K562 (cell line): Measurements from ENCODE around the gene SFXN5. TPM values are rescaled to one million over a fixed set of nuclear protein-coding genes. Genes with fewer than 3 reads are reported as not detected.

Source experiments
- ATAC-seq: fragments of 200-7000 bp; cut with Tn5 transposase; 3 replicates; pipeline ENCODE4 v1.9.1; 2020; ENCODE audit warnings: moderate library complexity
- BruUV-seq: library from RNA; stranded (reverse); fragments of 400-500 nt; replicated peaks from 2 replicates; lab custom pipeline; 2021; lab: Mats Ljungman, UMichigan
- CTCF ChIA-PET: fragments of 300-600 bp; formaldehyde crosslinking; extraction: SDS; loops from one replicate; lab custom pipeline; 2021; ENCODE audit warnings: low intra/inter-chr PET ratio; lab: Yijun Ruan, JAX
- POLR2A ChIA-PET: fragments of 300-600, 350-650 bp; sonication (Branson Sonifier 250); formaldehyde crosslinking; extraction: SDS; loops from one replicate; lab custom pipeline; 2021; ENCODE audit warnings: antibody characterized with exemption, inconsistent platforms; lab: Yijun Ruan, JAX
- DNase-seq, 4 experiments: peaks; one replicate each; pipeline versions ENCODE4 v3.0.0 to v3.0.0-alpha.2; 2011 to 2018; ENCODE audit warnings: low spot score in 3 of 4, mixed read lengths in 3 of 4; ENCODE audit errors: extremely low read depth in 1 of 4
- FAIRE-seq: peaks from 2 replicates; lab custom pipeline; 2011; peaks lifted over from hg19 to GRCh38; lab: Jason Lieb, UNC
- H2AFZ ChIP-seq: 2 replicates; pipeline ENCODE4 v1.6.0; 2011; ENCODE audit warnings: low read depth, low read length, control low read depth, inconsistent platforms
- H3K27ac ChIP-seq: fragments of 200-600 bp; 3 replicates; pipeline ENCODE4 v1.8.0; 2011; ENCODE audit warnings: low read depth, mild to moderate bottlenecking, control low read depth, inconsistent platforms, low read length, moderate library complexity, mixed read lengths; ENCODE audit errors: extremely low read depth
- H3K27me3 ChIP-seq, 2 experiments: fragments of 300-600 bp in 1 of 2; 2 replicates in 1 of 2; 3 replicates in 1 of 2; pipeline versions ENCODE4 v1.6.0 to v1.8.0; 2011; ENCODE audit warnings: inconsistent platforms in 2 of 2, low read length in 2 of 2, mild to moderate bottlenecking in 1 of 2, mixed read lengths in 1 of 2, moderate library complexity in 1 of 2; ENCODE audit not compliant: control insufficient read depth in 2 of 2, insufficient read depth in 2 of 2
- H3K36me3 ChIP-seq: fragments of 300-600 bp; 3 replicates; pipeline ENCODE4 v1.8.0; 2011; ENCODE audit warnings: mild to moderate bottlenecking, low read length, inconsistent platforms; ENCODE audit not compliant: control insufficient read depth, insufficient read depth
- H3K4me1 ChIP-seq, 2 experiments: fragments of 200-600 bp in 1 of 2; replicated peaks in 1 of 2; 2 replicates in 1 of 2; 3 replicates in 1 of 2; pipeline versions ENCODE4 v1.5.1 to v1.8.0; 2011; ENCODE audit warnings: inconsistent platforms in 2 of 2, low read length in 2 of 2, mild to moderate bottlenecking in 1 of 2, mixed read lengths in 1 of 2, moderate library complexity in 1 of 2; ENCODE audit not compliant: control insufficient read depth in 2 of 2, insufficient read depth in 2 of 2
- H3K4me2 ChIP-seq: 2 replicates; pipeline ENCODE4 v1.6.1; 2011; ENCODE audit warnings: low read length, control low read depth, inconsistent platforms, mixed read lengths; ENCODE audit not compliant: insufficient read depth
- H3K4me3 ChIP-seq: fragments of 200-600 bp; sonication (generic), shearing (Covaris generic); 2 replicates; pipeline ENCODE4 v1.5.1; 2016; ENCODE audit warnings: control low read depth, inconsistent platforms
- H3K79me2 ChIP-seq: fragments of 200-600 bp; 3 replicates; pipeline ENCODE4 v1.8.0; 2011; ENCODE audit warnings: low read length, inconsistent platforms; ENCODE audit not compliant: control insufficient read depth, insufficient read depth
- H3K9ac ChIP-seq, 2 experiments: 2 replicates each; pipeline versions ENCODE4 v1.6.0 to v1.6.1; 2011; ENCODE audit warnings: low read depth in 2 of 2, low read length in 2 of 2, control low read depth in 1 of 2, inconsistent platforms in 1 of 2, mild to moderate bottlenecking in 1 of 2, mixed read lengths in 1 of 2; ENCODE audit not compliant: insufficient read depth in 1 of 2
- H3K9me1 ChIP-seq: one replicate; pipeline ENCODE4 v1.6.0; 2011; ENCODE audit warnings: inconsistent platforms, mild to moderate bottlenecking, low read length, moderate library complexity; ENCODE audit not compliant: control insufficient read depth, insufficient read depth
- H3K9me3 ChIP-seq: replicated peaks from 2 replicates; pipeline ENCODE4 v1.5.1; 2011; ENCODE audit warnings: low read depth, low read length, inconsistent platforms; ENCODE audit not compliant: control insufficient read depth, insufficient read depth
- H4K20me1 ChIP-seq: replicated peaks from 2 replicates; pipeline ENCODE4 v1.6.1; 2011; ENCODE audit warnings: low read length, inconsistent platforms, mixed read lengths; ENCODE audit not compliant: control insufficient read depth, insufficient read depth
- BRD4 ChIP-seq: fragments of 200-600 bp; sonication (generic); IDR thresholded peaks from 2 replicates; pipeline ENCODE4 v1.6.1; 2017; ENCODE audit warnings: inconsistent platforms
- DPF2 ChIP-seq: fragments of 450-650 bp; IDR thresholded peaks from 2 replicates; pipeline ENCODE4 v1.6.1; 2016
- ETV5 ChIP-seq: sonication (generic); formaldehyde crosslinking; IDR thresholded peaks from 2 replicates; pipeline ENCODE4 v1.4.0; 2020; ENCODE audit warnings: low read depth, mild to moderate bottlenecking, missing genetic modification reagents
- HMGN3 ChIP-seq: IDR thresholded peaks from 2 replicates; pipeline ENCODE4 v1.6.1; 2011; ENCODE audit warnings: borderline replicate concordance, low read depth, mild to moderate bottlenecking, mixed read lengths, low read length; ENCODE audit not compliant: insufficient read length; ENCODE audit errors: extremely low read depth
- ILF3 ChIP-seq: fragments of 450-650 bp; IDR thresholded peaks from 2 replicates; pipeline ENCODE4 v1.6.1; 2018; ENCODE audit warnings: antibody characterized with exemption, mild to moderate bottlenecking, moderate library complexity, borderline replicate concordance
- KAT7 ChIP-seq: sonication (generic); formaldehyde crosslinking; IDR thresholded peaks from 2 replicates; pipeline ENCODE4 v1.8.0; 2022; ENCODE audit warnings: missing genetic modification reagents, mild to moderate bottlenecking, borderline replicate concordance
- MTA1 ChIP-seq: fragments of 450-650 bp; IDR thresholded peaks from 2 replicates; pipeline ENCODE4 v1.6.1; 2017; ENCODE audit warnings: borderline replicate concordance
- MTA3 ChIP-seq: fragments of 450-650 bp; formaldehyde crosslinking; IDR thresholded peaks from 2 replicates; pipeline ENCODE4 v1.6.1; 2017; ENCODE audit warnings: mild to moderate bottlenecking, borderline replicate concordance
- MYC ChIP-seq, 2 experiments: fragments of 250-450 bp in 1 of 2; sonication (Bioruptor Pico) in 1 of 2; IDR thresholded peaks; 2 replicates each; pipeline versions ENCODE4 v1.5.1 to v1.6.1; 2012 to 2021; ENCODE audit warnings: low read depth in 2 of 2, borderline replicate concordance in 1 of 2, improper control_type of control experiment in 1 of 2, low read length in 1 of 2, mild to moderate bottlenecking in 1 of 2, moderate library complexity in 1 of 2
- NONO ChIP-seq, 2 experiments: fragments of 200-400 bp in 1 of 2; fragments of 450-650 bp in 1 of 2; formaldehyde crosslinking in 1 of 2; IDR thresholded peaks; 2 replicates each; pipeline ENCODE4 v1.6.1; 2017; ENCODE audit warnings: low read depth in 2 of 2, mild to moderate bottlenecking in 2 of 2, moderate library complexity in 2 of 2, low read length in 1 of 2
- TFAM ChIP-seq: fragments of 250-450 bp; sonication (Bioruptor Pico); conservative IDR thresholded peaks from 2 replicates; pipeline ENCODE4 v1.5.0; 2021; ENCODE audit warnings: mild to moderate bottlenecking, moderate library complexity
- ZNF780A ChIP-seq: fragments of 250-450 bp; sonication (Bioruptor Pico); IDR thresholded peaks from 2 replicates; pipeline ENCODE4 v1.5.0; 2021; ENCODE audit warnings: mild to moderate bottlenecking
- ZNF830 ChIP-seq: fragments of 250-450 bp; sonication (Bioruptor Pico); IDR thresholded peaks from 2 replicates; pipeline ENCODE4 v1.5.0; 2021; ENCODE audit warnings: mild to moderate bottlenecking
- WGBS: fragments of 100-300 bp; shearing (Covaris generic); methylation state at CpG from one replicate; pipeline ENCODE4 v1.1.6; 2016; ENCODE audit warnings: low coverage, mixed read lengths; ENCODE audit not compliant: insufficient coverage; ENCODE audit errors: missing lambda C conversion rate; 5-methylcytosine and 5-hydroxymethylcytosine counted together
- in situ Hi-C: fragments of 300-500 bp; cut with MboI; formaldehyde crosslinking; loops from 4 replicates; pipeline ENCODE4 v1.15.0; 2018; ENCODE audit warnings: inconsistent platforms, mixed read lengths
- intact Hi-C: fragments of 100-400 bp; cut with micrococcal nuclease; formaldehyde crosslinking; loops from 2 replicates; pipeline ENCODE4 v1.14.2; 2022
- polyA plus RNA-seq, 8 experiments: library from polyadenylated mRNA; depleted of rRNA in 4 of 8; stranded (reverse) in 5 of 8; unstranded in 3 of 8; fragments of >200 nt; fragmentation: Nextera tagmentation in 2 of 8; fragmentation: Illumina TruSeq in 1 of 8; extraction: Ambion mirVana in 2 of 8; extraction: Trizol in 1 of 8; gene quantifications; 2 replicates each; pipeline versions ENCODE4 v1.2.1 to v1.2.3, GENCODE V29; 2011 to 2014; ENCODE audit warnings: inconsistent platforms in 1 of 8, missing spikeins in 1 of 8
- total RNA-seq, 7 experiments: library from RNA; depleted of rRNA in 6 of 7; stranded (reverse); fragments of >200 nt in 6 of 7; fragmentation: Illumina TruSeq in 2 of 7; extraction: Trizol in 2 of 7; gene quantifications; 2 replicates each; pipeline versions ENCODE4 v1.2.1 to v1.2.3, GENCODE V29; 2011 to 2021; ENCODE audit warnings: low replicate concordance in 1 of 7
- TF ChIP-seq, protein P1 (sequence below), 2 experiments: IDR thresholded peaks; 2 replicates each; pipeline ENCODE4 v1.6.1; 2011; ENCODE audit warnings: borderline replicate concordance in 1 of 2, control low read depth in 1 of 2, low read depth in 1 of 2, low read length in 1 of 2, mild to moderate bottlenecking in 1 of 2, mixed read lengths in 1 of 2, moderate library complexity in 1 of 2; ENCODE audit not compliant: insufficient read depth in 1 of 2, insufficient read length in 1 of 2, poor library complexity in 1 of 2, severe bottlenecking in 1 of 2; ENCODE audit errors: extremely low read depth in 1 of 2
- TF ChIP-seq, protein P2 (sequence below), 2 experiments: fragments of 250-450 bp in 1 of 2; fragments of 450-650 bp in 1 of 2; sonication (Bioruptor Pico) in 1 of 2; IDR thresholded peaks; 2 replicates each; pipeline versions ENCODE4 v1.6.1 to v1.8.0; 2016 to 2021; ENCODE audit warnings: mild to moderate bottlenecking in 2 of 2, moderate library complexity in 2 of 2, missing compliant biosample characterization in 1 of 2, missing genetic modification characterization in 1 of 2

The SFXN5 gene
- total and polyA plus RNA-seq, 9 of the 15 experiments (the other 6 are each of a cell fraction or from before 2014, with no cell fraction given) = 8.3 to 22.6 (median 16.0) TPM

DNA sequence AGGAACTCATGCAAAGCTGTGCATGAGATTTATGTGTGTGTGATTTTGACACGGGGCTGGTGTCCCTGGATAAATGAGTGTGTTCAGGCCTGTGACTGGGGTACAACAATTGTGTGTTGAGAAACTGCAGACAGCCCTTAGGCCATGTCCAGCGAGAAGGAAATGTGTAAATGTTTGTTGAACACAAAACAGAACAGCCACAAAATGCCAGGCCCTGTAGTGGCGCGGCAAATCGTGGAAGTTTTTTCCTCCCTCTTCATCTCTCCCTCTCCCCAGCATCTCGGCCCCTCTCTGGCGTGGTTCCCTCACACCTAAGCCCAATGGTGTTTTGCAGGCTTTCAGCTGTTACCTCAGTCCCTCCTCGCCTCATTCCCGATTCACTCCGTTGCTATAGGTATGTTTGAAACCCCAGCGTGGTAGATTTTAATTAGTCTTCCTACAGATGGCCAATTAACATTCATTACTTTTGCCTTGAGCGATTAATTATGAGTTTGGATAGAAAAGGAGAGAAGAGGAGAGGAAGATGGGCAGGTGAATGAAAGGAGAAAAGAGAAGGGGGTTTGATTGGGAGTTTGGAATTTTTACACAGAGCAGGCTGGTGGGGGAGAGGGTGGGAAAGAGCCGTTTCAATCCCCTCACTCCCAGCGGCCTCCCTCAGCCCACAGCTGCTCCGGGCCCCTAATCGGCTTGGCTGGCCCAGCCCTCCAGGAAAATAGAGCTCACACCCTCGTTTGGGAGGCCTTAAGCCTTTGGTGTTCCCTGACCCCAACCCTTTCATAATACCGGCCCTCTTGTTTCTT, 173.5 kb downstream of the SFXN5 start:
- DNase-seq = no peak
- POLR2A ChIA-PET = no interaction called here

DNA sequence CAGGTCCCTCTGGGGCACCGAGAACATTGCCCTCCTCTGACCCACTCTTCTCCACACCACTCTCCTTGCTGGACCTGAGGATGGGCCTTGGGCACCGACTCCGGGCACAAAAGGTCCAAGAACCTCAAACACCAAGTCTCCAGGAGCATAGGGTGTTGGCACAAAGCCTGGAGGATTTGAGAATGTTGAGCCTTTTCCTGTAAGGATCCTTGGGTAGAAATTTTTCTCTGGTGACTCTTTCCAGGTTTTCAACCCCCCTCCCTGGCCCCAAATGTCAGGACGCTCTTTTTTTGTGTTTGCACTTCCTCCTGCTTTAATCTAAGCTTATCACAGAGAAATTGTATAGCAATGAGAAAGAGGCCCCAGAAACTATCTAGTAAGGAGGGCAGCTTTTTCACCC, 175.1 kb downstream of the SFXN5 start:
- CTCF ChIA-PET = interaction anchor here (0.5 kb wide), 1 partner anchor 700 kb away, joined by 6 read pairs; no protein-coding TSS in a partner anchor
- DNase-seq (no peak), FAIRE-seq (no peak), ATAC-seq (no peak)
- in situ Hi-C loops (no loop called here), intact Hi-C loops (no loop called here)
- Histone ChIP-seq H3K9ac (no peak overlapping the region), H3K4me3 (no peak overlapping the region), H3K4me1 (peaks cover 5 to 6% of the 10 kb centered on the region in 2 experiments; a peak in 3 of 5 replicates), H3K9me1 (no peaks in the 10 kb centered on the region), H3K27me3 (peaks cover 4 to 45% of the 10 kb centered on the region in 2 experiments; a peak in 3 of 5 replicates), H3K36me3 (peaks cover 10% of the 10 kb centered on the region; the same call in 1 of the 3 replicates), H3K4me2 (no peak overlapping the region), H4K20me1 (peaks cover 11% of the 10 kb centered on the region), H3K9me3 (no peaks in the 10 kb centered on the region), H2AFZ (no peak overlapping the region), H3K79me2 (no peaks in the 10 kb centered on the region), H3K27ac (no peak overlapping the region)
- WGBS = 9% methylated on average over 4 of the region's 4 CpGs
- POLR2A ChIA-PET = interaction anchor here (0.6 to 0.8 kb wide), 2 partner anchors 13 to 337 kb away, joined by 3 to 4 read pairs; partner anchors contain the start of gene PRADC1
- BruUV-seq = no TSS peak
- no peak for TF ChIP-seq ILF3
- TF ChIP-seq ETV5 (CRISPR knock-in tag) = no peak
- no peak for TF ChIP-seq TFAM (CRISPR knock-in tag)
- TF ChIP-seq DPF2 = no peak
- no peak for TF ChIP-seq NONO (IDR thresholded peaks at IDR 0.05; ENCODE audit: low read depth in 2 of 2, low read length in 1 of 2)
- no peak for TF ChIP-seq ZNF830 (CRISPR knock-in tag)
- TF ChIP-seq, protein P1, sequence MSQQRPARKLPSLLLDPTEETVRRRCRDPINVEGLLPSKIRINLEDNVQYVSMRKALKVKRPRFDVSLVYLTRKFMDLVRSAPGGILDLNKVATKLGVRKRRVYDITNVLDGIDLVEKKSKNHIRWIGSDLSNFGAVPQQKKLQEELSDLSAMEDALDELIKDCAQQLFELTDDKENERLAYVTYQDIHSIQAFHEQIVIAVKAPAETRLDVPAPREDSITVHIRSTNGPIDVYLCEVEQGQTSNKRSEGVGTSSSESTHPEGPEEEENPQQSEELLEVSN (IDR thresholded peaks at IDR 0.05; ENCODE audit: borderline replicate concordance in 1 of 2, extremely low read depth in 1 of 2, insufficient read depth in 1 of 2, insufficient read length in 1 of 2, low read depth in 1 of 2, low read length in 1 of 2, poor library complexity in 1 of 2, severe bottlenecking in 1 of 2) = no peak
- TF ChIP-seq, protein P2, sequence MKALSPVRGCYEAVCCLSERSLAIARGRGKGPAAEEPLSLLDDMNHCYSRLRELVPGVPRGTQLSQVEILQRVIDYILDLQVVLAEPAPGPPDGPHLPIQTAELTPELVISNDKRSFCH (CRISPR knock-in tag; IDR thresholded peaks at IDR 0.05) = no peak
- TF ChIP-seq, protein P2 (tag; IDR thresholded peaks at IDR 0.05) = no peak
- TF ChIP-seq ZNF780A (CRISPR knock-in tag) = no peak

More for the DNA sequence above, 173.5 kb downstream of the SFXN5 start:
- ATAC-seq (no peak), FAIRE-seq (no peak)
- CTCF ChIA-PET = no interaction called here
- no TSS peak for BruUV-seq
- no peak overlapping the region for H3K4me3 ChIP-seq
- peaks cover 8% of the 10 kb centered on the region for H4K20me1 ChIP-seq
- WGBS = 10% methylated on average over 18 of the region's 18 CpGs
- peaks cover 4 to 45% of the 10 kb centered on the region in 2 experiments; a peak in 3 of 5 replicates for H3K27me3 ChIP-seq
- H3K27ac ChIP-seq = no peak overlapping the region
- H3K36me3 ChIP-seq = no peaks in the 10 kb centered on the region
- no peak overlapping the region for H3K9ac ChIP-seq
- TF ChIP-seq KAT7 (CRISPR knock-in tag) (no peak), MTA3 (no peak), HMGN3 (no peak), MTA1 (no peak), MYC (IDR thresholded peaks at IDR 0.05; ENCODE audit: low read depth, low read length) (no peak), MYC (CRISPR knock-in tag; IDR thresholded peaks at IDR 0.05; ENCODE audit: borderline replicate concordance, low read depth) (no peak), BRD4 (no peak)
- no peaks in the 10 kb centered on the region for H3K9me3 ChIP-seq
- no peaks in the 10 kb centered on the region for H3K9me1 ChIP-seq
- H3K79me2 ChIP-seq = no peaks in the 10 kb centered on the region
- peaks cover 5 to 11% of the 10 kb centered on the region in 2 experiments; a peak in 3 of 5 replicates for H3K4me1 ChIP-seq
- intact Hi-C loops (no loop called here), in situ Hi-C loops (no loop called here)
- H2AFZ ChIP-seq = no peak overlapping the region
- no peak overlapping the region for H3K4me2 ChIP-seq
